Body of pancreas (tissue), 4 donors: Measurements from ENCODE around the gene SRPK3. TPM values are rescaled to one million over a fixed set of nuclear protein-coding genes. Genes with fewer than 3 reads are reported as not detected.

Source experiments
- ATAC-seq: fragments of 150-250 bp; one replicate; pipeline ENCODE4 v1.9.1; 2016
- DNase-seq, 4 donors: peaks; one replicate each; pipeline ENCODE4 v3.0.0-alpha.2; 2019
- H3K27ac ChIP-seq, 4 donors: fragments of 200-600 bp; sonication (generic); 1 replicate in 3 of 4; 2 replicates in 1 of 4; pipeline versions ENCODE4 v1.5.1 to v1.6.1; 2016 to 2019; ENCODE audit warnings: mild to moderate bottlenecking in 1 of 4, mixed read lengths in 1 of 4, moderate library complexity in 1 of 4
- H3K27me3 ChIP-seq, 2 donors: fragments of 200-600 bp; sonication (generic); one replicate each; pipeline ENCODE4 v1.6.0; 2016; ENCODE audit warnings: mild to moderate bottlenecking in 1 of 2
- H3K36me3 ChIP-seq, 2 donors: fragments of 200-600 bp; sonication (generic); replicated peaks in 1 of 2; 2 replicates each; pipeline ENCODE4 v1.5.1; 2016; ENCODE audit warnings: low read depth in 2 of 2; ENCODE audit not compliant: insufficient read depth in 1 of 2
- H3K4me1 ChIP-seq: fragments of 200-600 bp; sonication (generic); one replicate; pipeline ENCODE4 v1.6.0; 2016
- H3K4me3 ChIP-seq, 2 donors: fragments of 200-600 bp; sonication (generic); 1 replicate in 1 of 2; 2 replicates in 1 of 2; pipeline ENCODE4 v1.5.1; 2016 to 2019
- H3K9me3 ChIP-seq, 3 donors: fragments of 200-600 bp; sonication (generic); 1 replicate in 2 of 3; 2 replicates in 1 of 3; pipeline ENCODE4 v1.5.1; 2016
- POLR2A ChIP-seq, 3 donors: fragments of 450-650 bp; IDR thresholded peaks; one replicate each; pipeline ENCODE4 v1.6.1; 2016; ENCODE audit warnings: antibody characterized with exemption in 3 of 3, mild to moderate bottlenecking in 2 of 3
- WGBS, 2 donors: methylation state at CpG; one replicate each; pipeline ENCODE4 v1.1.5; 2017; 5-methylcytosine and 5-hydroxymethylcytosine counted together
- intact Hi-C: fragments of 100-400 bp; cut with DNase I; formaldehyde crosslinking; loops from one replicate; pipeline ENCODE4 v1.15.1; 2023
- total RNA-seq, 2 donors: library from RNA; depleted of rRNA; stranded (reverse); fragments of >200 nt; gene quantifications; one replicate each; pipeline ENCODE4 v1.1.0, GENCODE V29; 2016
- TF ChIP-seq, protein P1 (sequence below), 7 experiments: fragments of 450-650 bp in 4 of 7; fragments of 200-600 bp in 3 of 7; sonication (generic) in 3 of 7; IDR thresholded peaks; one replicate each; pipeline ENCODE4 v1.5.1; 2016 to 2019; ENCODE audit warnings: antibody characterized with exemption in 7 of 7

The SRPK3 gene
- total RNA-seq, 2 donors from 2014 or later, result not detected

DNA sequence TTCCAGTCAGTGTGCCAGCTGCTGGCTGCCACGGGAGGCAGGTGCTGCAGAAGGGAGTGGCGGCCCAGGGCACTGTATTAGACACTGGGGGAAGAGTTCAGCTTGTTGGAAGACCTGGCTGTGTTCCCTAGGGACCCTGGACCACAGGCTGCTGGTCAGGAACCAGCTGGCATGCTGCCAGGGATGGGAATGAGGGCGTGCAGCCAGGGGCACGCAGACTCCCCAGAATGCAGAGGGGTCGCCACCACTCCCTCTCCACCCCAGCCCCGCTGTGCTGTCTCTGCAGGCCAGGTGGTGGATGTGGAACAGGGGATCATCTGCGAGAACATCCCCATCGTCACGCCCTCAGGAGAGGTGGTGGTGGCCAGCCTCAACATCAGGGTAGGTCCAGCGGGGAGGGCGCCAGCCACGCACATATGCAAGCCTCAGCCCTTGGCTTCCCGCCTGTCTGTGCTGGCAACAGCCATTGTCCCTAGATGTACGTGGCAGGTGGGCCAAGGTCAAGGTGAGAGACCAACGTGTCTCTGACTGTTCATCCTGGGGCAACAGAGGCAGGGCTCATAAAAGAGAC is 43.9 kb upstream of the SRPK3 start:
- peaks cover 0 to 2% of the 10 kb centered on the region in 2 donors for H3K36me3 ChIP-seq
- H3K4me3 ChIP-seq, result no peak overlapping the region
- no peak for TF ChIP-seq POLR2A (IDR thresholded peaks at IDR 0.05)
- TF ChIP-seq, protein P1, sequence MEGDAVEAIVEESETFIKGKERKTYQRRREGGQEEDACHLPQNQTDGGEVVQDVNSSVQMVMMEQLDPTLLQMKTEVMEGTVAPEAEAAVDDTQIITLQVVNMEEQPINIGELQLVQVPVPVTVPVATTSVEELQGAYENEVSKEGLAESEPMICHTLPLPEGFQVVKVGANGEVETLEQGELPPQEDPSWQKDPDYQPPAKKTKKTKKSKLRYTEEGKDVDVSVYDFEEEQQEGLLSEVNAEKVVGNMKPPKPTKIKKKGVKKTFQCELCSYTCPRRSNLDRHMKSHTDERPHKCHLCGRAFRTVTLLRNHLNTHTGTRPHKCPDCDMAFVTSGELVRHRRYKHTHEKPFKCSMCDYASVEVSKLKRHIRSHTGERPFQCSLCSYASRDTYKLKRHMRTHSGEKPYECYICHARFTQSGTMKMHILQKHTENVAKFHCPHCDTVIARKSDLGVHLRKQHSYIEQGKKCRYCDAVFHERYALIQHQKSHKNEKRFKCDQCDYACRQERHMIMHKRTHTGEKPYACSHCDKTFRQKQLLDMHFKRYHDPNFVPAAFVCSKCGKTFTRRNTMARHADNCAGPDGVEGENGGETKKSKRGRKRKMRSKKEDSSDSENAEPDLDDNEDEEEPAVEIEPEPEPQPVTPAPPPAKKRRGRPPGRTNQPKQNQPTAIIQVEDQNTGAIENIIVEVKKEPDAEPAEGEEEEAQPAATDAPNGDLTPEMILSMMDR (IDR thresholded peaks at IDR 0.05), result no peak
- WGBS, 2 donors, result 90% methylated on average over 7 of the region's 15 CpGs; no CpG with 5 or more reads in 1 of the 2 donors
- intact Hi-C loops, result no loop called here
- ATAC-seq (no peak), DNase-seq (no peak)
- H3K9me3 ChIP-seq, result no peaks in the 10 kb centered on the region
- H3K27ac ChIP-seq, result no peak overlapping the region
- H3K4me1 ChIP-seq, result no peaks in the 10 kb centered on the region
- no peaks in the 10 kb centered on the region for H3K27me3 ChIP-seq

DNA sequence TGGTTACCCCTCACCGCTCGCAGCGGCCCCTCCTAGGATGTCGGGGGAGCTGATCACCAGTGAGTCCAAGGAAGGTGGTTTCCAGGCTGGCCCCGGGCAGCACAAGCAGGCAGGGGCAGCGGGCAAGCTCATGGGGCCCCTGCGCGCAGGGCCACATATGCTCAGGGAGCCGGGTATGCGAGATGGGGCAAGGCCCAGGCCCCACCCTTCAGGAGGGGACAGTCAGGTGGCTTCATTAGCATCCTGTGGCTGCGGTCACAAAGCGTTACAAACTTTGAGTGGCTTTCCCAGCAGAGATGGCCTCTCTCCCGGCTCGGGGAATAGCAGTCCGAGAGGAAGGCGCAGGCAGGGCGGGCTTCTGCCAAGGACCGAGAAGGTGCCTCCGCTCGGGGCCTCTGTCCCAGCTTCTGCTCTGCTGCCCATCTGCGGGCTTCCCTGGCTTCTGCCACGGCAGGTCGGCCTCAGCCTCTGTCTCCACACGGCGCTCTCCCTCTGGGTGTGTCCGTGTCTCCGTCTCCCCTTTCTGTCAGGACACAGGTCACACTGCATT is 42.7 kb upstream of the SRPK3 start:
- Histone ChIP-seq H3K27ac (no peak overlapping the region), H3K27me3 (no peaks in the 10 kb centered on the region), H3K4me1 (no peaks in the 10 kb centered on the region), H3K4me3 (no peak overlapping the region), H3K9me3 (no peaks in the 10 kb centered on the region), H3K36me3 (peaks cover 0 to 2% of the 10 kb centered on the region in 2 donors)
- ATAC-seq (no peak), DNase-seq (no peak)
- intact Hi-C loops, result no loop called here
- WGBS, 2 donors, result 100% methylated on average over 1 to 3 of the region's 27 CpGs
- TF ChIP-seq, protein P1 (IDR thresholded peaks at IDR 0.05), result no peak
- no peak for TF ChIP-seq POLR2A (IDR thresholded peaks at IDR 0.05)

DNA sequence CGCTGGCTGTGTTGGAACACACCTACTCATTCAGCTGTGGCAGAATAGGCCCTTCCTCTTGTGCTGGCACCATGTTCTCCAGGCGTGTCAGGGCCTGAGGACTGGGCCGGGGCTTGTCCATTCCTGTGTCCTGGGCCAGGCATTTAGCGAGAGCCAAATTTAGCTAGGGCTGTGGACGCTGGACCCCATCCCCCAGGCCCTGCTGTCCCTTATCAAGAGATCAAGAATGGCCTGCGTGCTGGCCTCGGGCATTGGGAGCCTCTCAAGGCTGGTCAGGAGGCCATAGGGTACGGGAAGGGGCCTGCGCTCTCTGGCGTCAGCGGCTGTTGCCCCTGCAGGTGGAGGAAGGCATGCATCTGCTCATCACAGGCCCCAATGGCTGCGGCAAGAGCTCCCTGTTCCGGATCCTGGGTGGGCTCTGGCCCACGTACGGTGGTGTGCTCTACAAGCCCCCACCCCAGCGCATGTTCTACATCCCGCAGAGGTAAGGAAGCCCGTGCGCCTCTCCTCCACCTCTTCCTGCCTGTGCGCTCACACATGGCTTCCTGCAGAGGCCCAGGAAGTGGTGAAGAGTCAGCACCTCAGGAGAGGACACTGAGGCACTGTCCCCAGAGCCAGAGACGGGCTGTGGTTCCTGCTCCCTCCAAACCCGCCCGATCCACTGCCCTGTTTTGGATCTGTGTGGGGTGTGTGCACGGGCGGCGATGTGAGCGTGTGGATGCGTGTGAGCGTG is 40.9 kb upstream of the SRPK3 start:
- no peaks in the 10 kb centered on the region for H3K27me3 ChIP-seq
- TF ChIP-seq, protein P1 (IDR thresholded peaks at IDR 0.05), result no peak
- TF ChIP-seq POLR2A (IDR thresholded peaks at IDR 0.05), result no peak
- H3K4me1 ChIP-seq, result no peaks in the 10 kb centered on the region
- H3K9me3 ChIP-seq, result no peaks in the 10 kb centered on the region
- H3K4me3 ChIP-seq, result no peak overlapping the region
- DNase-seq, result no peak
- peaks cover 0 to 2% of the 10 kb centered on the region in 2 donors for H3K36me3 ChIP-seq
- intact Hi-C loops, result no loop called here
- no peak for ATAC-seq
- 80 to 81% methylated on average over 1 to 19 of the region's 29 CpGs for WGBS, 2 donors
- H3K27ac ChIP-seq, result no peak overlapping the region

DNA sequence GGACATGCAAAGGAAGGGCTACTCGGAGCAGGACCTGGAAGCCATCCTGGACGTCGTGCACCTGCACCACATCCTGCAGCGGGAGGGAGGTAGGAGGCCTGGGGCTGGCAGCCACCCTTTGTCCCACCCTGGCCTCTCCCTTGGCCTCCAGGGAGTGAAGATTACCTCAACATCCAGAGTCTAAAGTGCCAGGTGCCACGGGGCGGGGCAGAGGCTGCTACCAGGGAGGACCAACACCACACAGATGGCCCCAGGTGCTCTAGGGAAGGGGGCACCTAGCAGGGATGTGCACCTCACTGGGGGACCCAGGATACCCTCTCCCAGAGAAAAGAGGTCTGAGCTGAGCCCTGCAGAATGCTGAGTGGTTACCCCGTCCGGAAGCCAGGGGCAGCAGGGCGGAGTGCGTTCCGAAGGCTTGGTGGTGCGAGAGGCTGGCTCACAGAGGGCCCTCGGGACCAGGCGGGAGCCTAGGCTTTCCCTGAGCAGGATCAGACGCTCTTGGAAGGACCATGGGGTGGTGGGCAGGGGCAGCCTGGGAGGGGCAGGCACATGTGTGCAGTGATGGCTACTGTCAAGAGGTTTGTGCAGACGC is 40.1 kb upstream of the SRPK3 start:
- ATAC-seq (no peak), DNase-seq (no peak)
- H3K27me3 ChIP-seq, result no peaks in the 10 kb centered on the region
- 79% methylated on average over 5 of the region's 16 CpGs; no CpG with 5 or more reads in 1 of the 2 donors for WGBS, 2 donors
- intact Hi-C loops, result no loop called here
- TF ChIP-seq, protein P1 (IDR thresholded peaks at IDR 0.05), result no peak
- TF ChIP-seq POLR2A (IDR thresholded peaks at IDR 0.05), result no peak
- peaks cover 0 to 2% of the 10 kb centered on the region in 2 donors for H3K36me3 ChIP-seq
- H3K9me3 ChIP-seq, result no peaks in the 10 kb centered on the region
- H3K4me3 ChIP-seq, result no peak overlapping the region
- no peaks in the 10 kb centered on the region for H3K4me1 ChIP-seq
- H3K27ac ChIP-seq, result no peak overlapping the region
